Hematopoietic multipotent progenitor cell treated with erythropoietin and hydrocortisone succinate and interleukin-3 and kit ligand, for 4 days (in vitro differentiated cells): ENCODE data around the gene CADPS.
"Not testable (repeated sequence)": the region's sequence is repeated elsewhere in the genome, so short reads cannot be mapped to it uniquely, and the experiment has no call there.

Experiments used
- DNase-seq: peaks from one replicate; pipeline ENCODE4 v3.0.0-alpha.2; 2015

Gene CADPS

DNA sequence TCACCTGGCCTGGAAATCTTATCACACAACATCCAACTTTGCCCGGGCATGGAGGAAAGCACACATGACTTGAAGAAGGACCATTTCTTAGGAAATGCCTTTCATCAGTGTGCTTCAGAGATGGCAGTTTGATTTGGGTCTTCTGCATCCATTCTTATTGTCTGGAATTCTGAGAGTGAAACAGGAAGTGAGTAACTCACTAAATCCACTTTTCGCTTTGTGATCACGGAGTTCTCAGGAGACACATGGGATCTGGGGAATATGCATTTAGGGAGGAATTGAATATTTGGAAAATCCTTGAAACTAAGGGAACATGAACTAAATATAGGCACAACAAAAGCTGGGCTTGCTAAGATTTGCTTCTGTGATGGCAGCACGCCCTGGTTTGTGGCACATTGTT is 289.4 kb downstream of the CADPS start:
- no peak for DNase-seq

- DNase-seq, result no peak
Observed at GRCh38 chr3:62584636-62585035, 290.6 kb downstream of the CADPS start.

GRCh38 chr3:62582495-62583172 is 292.6 kb downstream of the CADPS start:
- no peak for DNase-seq

DNA sequence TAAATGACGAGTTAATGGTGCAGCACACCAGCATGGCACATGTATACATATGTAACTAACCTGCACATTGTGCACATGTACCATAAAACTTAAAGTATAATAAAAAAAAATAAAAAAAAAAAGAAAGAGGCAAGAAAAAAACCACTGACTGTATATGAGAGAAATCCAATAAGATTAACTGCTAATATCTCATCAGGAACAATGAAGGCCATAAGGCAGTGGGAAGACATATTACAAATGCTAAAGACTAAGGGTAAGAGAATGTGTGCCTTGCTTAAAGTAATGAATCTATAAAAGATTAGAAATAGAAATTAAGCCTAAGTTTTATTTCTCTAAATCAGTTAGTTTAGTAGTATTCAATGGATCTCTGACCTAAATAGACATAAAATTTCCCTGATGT is 294.7 kb downstream of the CADPS start:
- DNase-seq, result not testable (repeated sequence)

DNA sequence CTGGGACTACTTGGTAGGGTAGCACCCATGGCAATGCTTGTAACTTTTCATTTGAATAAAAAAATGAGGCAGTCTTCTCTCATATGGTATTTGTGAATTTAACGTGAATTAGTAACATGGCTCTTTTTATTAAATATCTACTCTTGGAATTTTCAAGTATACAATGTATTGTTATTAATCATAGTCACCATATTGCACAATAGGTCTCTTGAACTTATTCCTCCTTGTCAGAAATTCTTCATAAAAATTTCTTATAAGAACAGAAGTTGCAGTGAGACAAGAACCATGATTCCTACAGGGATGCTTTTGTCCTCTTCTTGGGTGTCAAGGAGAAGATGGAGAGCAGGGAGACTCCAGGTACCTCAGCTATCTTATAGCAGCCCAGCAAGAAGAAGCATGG is 298.1 kb downstream of the CADPS start:
- DNase-seq, result no peak

DNA sequence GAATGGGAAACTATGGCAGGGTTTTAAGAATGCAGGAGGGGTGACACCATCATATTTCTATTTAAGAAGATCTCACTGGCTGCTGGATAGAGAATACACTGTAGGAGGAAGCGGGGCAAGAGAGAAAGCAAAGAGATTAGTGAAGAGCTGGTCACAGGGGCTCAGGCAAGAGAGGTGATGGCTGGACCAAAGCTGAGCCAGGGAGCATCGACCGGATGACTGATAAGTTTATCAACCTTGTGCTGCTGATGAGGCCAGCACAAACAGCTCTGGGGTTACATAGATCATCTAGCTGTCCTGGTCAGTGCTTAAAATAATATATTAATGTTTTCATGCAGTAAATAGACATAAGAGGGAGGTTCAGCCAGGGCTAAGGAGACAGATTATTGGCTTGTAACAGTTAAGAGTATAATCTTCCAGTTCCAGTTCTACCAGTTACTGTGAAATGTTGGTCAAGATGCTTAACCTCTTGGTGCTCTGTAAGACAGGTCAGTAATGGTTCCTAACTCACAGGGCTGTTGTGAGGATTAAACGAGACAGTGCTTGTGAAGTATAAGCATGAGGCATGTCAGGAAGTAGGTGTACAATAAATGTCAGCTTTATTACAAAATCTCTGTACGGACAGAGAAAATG is 300.8 kb downstream of the CADPS start:
- DNase-seq, result no peak

GRCh38 chr3:62571916-62572315 is 303.3 kb downstream of the CADPS start:
- DNase-seq, result no peak

DNA sequence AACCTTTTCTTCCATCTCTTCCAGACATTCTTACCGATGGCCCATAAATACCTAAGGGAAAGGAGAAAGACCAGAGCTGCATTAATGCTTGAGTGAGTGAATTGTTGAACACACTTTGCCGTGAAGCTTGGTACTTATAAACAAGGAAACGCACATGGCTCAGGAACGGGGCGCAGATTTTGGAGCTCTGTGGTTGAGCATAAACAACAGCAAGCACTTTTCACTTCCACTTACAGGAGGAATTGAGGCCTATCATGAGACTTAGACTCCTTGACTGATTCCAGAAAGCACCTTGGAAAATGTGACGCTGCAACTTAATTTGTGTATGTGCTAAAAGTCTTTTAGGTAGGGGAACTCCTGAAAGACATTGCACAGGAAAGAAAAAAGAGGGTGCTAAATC is 304.3 kb downstream of the CADPS start:
- no peak for DNase-seq

DNA sequence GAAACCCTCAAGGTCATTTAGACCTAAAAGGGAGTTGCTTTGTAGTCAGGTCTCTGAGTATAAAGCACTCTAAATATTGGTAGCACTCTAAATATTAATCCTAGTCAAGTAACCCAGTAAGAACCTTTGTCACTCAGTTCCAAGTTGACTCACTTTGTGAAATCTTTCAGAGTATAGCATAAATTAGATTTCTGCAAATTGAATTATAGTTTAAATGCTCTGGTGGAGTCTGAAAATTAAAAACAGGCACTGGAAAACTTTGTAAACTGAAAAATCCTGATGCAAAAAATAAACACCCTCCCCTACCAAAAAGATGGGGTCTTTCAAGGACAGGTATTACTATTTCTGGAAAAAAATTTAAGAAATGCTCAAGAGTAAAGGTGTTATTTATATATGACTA is 305.6 kb downstream of the CADPS start:
- DNase-seq, result no peak

DNA sequence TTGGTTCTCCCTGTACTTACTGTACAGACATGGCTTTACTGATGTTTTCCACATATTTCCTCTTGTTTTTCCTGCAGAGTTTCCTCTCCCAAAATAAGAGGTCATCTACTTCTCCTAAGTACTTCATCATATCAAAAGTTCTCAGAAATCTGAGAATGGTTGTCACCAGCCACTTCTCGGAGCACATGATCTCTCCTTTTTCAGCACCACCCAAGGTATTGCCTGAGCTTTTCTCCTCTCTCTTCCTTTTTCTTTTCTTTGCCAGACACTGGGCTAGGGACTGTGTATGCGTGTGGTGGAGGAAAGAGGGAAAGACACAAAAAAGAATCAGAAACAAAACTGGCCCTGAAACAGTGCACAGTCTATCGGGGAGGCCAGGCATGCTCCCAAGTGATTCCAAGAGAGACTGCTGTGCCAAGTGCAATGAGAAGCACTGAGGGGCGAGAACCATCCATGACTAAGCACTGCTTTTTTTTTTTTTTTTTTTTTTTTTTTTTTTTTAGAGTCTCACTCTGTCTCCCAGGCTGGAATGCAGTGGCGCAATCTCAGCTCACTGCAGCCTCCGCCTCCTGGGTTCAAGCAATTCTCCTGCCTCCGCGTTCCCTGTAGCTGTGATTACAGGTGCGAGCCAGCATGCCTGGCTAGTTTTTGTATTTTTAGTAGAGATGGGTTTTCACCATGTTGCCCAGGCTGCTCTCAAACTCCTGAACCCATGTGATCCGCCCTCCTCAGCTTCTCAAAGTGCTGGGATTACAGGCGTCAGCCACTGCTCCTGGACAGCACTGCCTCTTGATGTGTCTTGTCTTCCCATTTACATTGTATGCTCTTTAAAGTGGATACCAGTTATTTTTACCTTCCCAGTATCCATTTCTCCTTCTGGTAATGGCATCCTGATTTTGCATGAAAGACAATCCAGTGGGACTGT is 307.9 kb downstream of the CADPS start:
- no peak for DNase-seq

- DNase-seq, result no peak
Observed at GRCh38 chr3:62566022-62566557, 309.1 kb downstream of the CADPS start.

DNA sequence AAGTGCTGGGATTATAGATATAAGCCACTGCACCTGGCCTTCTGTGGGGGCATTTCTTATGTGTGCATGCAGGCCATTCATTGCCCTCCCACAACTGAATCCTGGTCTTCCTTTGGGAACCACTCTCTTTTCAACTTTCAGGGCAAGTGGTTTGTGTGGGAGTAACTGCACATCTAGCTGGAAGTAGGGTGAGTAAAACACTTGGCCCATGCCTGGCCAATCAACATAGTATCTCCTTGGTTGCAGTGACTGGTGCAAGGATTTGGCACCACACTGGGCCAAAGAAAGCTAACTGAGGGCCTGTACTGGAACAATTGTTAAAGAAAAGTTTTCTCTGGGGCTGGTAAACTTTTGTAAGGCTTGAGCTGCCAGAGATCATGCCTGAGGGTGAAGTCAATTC is 312.6 kb downstream of the CADPS start:
- no peak for DNase-seq

GRCh38 chr3:62562017-62562416 is 313.2 kb downstream of the CADPS start:
- no peak for DNase-seq

GRCh38 chr3:62559831-62560445 is 315.3 kb downstream of the CADPS start:
- DNase-seq, result peak; percentile 10

DNA sequence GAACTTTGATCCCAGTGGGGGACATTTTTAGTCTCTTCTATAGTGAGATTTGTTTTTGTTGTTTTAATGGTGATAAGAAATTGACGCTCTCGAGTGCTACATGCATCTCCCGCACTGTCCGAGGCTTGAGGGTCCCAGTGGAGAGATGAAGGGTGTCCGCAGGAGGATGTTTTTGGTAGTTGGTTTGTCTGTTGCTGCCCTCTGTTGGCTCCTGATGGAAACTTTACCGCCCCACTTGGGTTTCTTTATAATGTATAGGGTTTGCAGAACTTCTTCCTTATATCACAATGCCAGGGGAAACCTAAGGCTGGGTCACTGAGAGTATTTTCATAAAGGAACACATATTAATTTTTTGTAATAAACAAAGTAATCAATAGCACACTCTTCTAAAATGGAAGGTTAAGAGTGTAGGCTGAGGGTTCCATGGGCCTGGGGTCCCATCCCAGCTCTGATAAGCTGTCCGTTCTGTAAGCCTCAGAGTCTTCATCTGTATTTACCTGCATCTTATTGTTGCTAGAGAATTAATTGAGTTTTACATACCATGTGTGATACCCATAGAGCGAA is 316.6 kb downstream of the CADPS start:
- DNase-seq, result peak; percentile 49

DNA sequence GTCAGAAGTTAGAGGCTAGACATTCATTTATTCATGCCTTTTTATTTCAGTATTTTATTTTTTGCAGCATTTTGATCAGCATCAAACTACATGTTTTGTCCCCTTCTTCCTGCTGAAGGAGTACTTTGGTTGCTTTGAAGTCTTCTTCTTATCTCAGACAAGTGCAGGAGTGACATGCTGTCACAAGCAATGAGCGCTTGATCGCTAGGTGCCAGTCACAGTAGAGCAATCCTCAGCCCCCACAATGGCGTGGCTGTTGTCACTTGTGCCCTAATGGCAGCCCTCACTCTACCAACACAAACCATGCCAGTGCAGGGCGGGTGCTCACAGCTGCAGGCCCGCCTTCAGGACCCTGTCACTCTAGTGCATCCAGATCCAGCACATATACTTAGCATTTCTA is 317.2 kb downstream of the CADPS start:
- DNase-seq, result no peak

- no peak for DNase-seq
Observed at GRCh38 chr3:62557450-62557849, 317.8 kb downstream of the CADPS start.

GRCh38 chr3:62556121-62556815 is 318.9 kb downstream of the CADPS start:
- no peak for DNase-seq

DNA sequence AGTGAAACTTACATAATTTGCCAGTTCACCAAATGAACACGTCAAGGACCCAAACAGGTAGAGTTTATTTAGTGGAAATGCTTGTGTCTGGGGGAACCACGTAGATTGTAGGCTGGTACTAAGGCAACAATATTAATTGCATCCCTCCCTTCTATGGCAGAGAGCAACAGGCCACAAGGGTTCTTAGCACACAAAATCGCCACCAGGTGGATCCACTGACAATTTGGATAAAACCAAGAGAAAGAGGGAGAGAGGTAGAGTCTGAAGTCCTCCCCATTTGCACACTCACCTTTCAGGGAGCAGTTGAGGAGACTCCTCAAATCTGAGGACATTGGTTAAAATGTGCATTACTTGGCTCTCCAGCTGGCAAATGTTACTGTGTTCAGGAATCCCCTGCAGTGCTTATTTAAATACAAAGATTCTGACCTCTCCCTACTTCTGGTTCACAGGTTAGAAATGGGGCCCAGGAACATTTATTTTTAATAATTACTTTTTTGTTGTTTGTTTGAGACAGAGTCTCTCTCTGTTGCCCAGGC is 320.9 kb downstream of the CADPS start:
- peak; percentile 7 for DNase-seq

DNA sequence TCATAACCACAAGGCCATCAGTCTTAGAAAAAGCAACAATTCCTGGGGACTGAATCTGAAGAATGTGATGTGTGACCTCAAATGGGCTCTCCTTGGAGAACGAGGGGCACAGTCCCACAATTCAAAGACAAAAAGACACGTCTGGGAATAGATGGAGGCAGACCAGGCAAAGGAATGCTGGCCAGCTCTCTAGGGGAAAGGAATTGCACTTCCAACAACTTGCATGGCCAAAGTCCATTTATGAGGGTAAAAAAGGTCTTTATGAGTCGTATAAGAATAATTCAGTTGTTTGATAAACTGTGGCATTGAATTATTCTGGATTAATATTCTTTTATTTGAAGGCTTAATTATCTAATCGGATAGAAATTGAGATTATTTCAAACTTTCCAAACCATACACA is 321.4 kb downstream of the CADPS start:
- DNase-seq, result no peak

DNA sequence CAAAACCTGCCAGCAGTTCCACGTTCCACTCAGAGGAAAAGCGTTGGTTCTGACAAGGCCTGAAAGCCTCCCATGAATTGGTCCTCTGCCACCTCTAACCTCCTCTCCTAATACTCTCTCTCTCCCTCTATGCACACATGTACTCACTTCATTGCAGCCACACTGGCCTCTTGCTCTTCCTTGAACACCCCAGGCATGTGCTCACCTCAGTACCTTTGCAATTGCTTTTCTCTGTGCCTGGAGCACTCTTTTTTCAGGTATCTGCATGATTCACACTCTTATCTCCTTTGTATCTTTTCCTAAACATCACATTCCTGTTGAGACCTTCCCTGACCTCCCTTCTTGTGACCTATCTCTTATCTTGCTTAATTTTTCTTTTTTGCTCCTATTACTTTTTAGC is 323.7 kb downstream of the CADPS start:
- no peak for DNase-seq

- DNase-seq, result no peak
Observed at GRCh38 chr3:62550439-62550838, 324.8 kb downstream of the CADPS start.
